Measurements from ENCODE around the gene ANO4.

ANO4 gene

DNA sequence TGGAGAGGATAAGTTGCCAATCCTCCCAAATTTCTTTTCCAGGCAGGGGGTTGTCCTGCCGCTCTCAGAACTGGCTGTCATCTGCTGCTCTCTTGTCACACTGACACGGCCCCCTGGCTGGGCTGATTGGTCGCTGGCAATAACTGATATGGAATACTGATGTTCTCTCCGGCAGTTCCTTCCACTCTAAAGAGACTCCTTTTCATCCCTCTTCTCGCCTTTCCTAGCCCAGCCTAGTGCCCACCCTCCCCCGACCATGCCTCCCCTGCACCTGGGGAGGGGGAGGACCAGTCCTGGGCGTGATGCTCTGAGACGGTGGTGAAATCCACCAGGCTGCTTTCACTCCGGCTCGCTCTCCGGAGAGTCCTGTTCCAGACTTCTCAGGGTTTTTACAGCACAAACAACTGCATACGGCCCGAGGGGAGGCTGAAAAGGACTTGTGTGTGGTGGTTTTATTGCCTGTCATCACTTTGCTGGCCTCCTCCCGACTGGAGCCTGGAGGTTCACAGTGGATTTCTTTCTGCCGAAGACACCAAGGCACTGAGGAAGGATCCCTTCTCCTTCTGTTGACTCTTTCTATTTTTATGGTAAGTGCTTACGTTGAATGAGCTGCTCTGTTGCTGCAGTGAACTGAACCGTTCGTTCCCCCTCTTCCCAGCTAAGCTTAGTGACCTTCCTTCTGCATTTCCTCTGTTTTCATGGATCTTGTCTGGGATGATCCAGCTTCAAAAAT is at the start of gene ANO4:
Gene ANO4 (plus strand): TSS at position 336 of the 733 bp plus-strand sequence. CDS start 107,010 bp downstream, outside the sequence.
- no peak for DNase-seq (ENCODE audit: low spot score)

DNA sequence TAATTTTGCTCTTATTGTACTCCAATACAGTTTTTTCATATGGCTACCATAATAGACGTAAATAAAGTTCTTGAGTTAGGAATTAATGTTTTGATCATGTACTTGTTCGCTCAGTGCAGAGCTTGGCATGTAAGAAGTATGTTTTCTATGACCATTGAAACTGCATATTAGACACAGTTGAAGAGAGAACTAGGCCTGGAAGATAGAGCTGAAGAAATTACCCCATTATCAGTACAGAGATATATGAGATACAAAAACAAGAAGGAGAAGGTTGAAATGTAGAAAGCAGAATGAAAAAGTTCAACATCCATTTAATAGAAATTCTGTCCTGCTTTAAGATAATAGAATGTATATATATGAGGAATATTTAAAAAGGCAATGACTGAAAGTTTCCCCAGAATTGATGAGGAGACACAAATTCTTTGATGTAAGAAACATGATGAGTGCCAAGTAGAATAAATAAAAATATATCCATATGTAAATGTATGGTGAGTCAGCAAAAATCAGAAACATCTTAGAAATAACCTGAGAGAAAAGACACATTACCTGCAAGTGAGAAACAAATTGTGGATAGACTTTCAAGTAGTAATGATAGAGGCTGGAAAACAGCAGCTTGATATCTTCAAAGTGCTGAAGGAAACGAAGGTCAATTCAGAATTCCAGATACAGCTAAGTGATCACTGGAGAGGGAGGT is 49.1 kb upstream of the ANO4 start:
- no peak for DNase-seq (ENCODE audit: low spot score)

DNA sequence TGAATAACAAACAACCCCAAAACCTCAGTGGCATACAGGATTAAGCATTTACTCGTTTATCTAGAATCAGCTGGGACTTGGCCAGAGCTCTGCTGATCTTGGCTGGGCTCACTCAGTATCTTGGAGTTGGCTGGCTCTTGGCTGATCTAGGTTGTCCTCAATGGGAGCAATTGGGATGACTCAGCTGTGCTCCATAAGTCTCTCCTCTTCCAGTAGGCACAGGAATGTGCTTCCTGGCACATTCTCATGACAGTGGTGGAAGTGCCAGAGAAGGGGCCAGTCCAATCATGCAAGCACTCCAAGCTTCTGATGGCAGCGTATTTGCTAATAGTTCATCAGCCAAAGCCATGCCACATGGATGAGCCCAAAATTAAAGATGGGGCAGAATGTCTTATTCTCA is 41.7 kb upstream of the ANO4 start:
- DNase-seq (ENCODE audit: low spot score) = no peak

GRCh38 chr12:100753837-100754236 is 40.7 kb upstream of the ANO4 start:
- no peak for DNase-seq (ENCODE audit: low spot score)

DNA sequence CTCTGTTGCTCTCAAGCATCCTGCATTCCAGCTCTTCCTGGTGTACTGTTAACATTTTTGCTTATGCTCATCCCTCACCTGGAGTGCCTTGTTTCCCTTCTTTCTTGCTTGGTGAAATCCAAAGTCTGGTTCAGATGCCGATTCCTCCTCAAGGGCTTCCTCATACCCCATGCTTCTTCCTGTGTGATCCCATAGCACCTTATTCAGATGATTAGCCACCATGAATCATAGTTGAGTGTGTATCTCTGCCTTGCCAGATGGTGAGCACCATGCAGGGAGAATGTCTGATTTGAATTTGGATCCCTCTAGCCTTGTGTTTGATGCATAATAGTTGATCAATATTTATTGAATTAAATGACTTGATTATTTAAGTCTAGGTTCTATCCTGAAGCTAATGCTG is 39.4 kb upstream of the ANO4 start:
- no peak for DNase-seq (ENCODE audit: low spot score)

DNA sequence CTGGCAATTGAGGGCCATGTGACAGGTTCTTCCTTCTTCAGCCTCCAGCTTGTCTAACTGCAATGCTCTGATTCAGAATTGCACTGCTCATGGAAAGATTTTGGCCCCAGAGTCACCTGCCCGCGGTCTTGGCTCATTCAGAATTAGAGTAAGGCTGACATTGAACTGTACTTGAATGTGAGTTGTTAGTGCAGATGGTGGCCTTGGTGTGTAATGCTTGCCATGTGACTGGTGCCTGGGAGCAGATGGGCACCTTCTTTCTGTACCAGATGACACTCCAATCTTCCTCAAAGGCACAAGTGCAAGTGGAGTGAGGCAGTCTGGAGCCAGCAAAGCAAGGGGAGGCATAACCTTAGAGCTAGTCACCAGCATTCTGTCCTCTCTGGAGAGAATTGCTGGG is 36.5 kb upstream of the ANO4 start:
- DNase-seq (ENCODE audit: low spot score) = no peak

DNA sequence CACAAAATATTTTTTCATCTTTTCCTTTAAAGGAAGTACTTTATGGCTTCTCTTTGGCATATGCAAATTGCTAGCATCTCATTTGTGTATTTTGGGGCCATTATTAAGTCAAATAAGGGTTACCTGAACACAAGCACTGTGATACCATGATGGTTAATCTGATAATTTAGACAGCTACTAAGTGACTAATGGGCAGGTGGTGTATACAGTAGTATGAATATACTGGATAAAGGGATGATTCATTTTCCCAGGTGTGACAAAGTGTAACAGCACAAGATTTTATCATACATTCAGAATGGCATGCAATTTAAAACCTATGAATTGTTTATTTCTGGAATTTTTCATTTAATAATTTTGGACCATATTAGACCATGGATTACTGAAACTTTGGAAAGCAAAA is 27.2 kb upstream of the ANO4 start:
- no peak for DNase-seq (ENCODE audit: low spot score)

DNA sequence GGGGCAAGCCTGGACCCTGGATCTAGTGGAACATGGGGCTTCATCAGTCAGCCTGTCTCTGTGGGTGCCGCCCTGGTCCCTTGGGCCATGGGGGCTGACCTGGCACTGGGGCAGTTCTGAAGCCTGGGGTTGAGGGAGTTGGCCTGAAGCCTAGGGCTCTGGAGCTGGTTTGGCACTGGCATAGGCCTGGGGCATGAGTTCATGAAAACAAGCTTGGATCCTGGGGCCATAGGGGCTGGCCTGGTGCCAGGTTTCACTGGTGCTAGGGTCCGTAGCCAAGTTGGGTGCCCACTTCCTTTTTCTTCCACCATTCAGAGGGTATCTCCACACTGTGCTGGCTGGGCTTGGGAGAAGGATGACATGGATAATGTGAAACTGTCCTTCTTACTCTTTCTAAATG is 26.6 kb upstream of the ANO4 start:
- DNase-seq (ENCODE audit: low spot score) = no peak

GRCh38 chr12:100778967-100779590 is 15.5 kb upstream of the ANO4 start:
- no peak for DNase-seq (ENCODE audit: low spot score)

DNA sequence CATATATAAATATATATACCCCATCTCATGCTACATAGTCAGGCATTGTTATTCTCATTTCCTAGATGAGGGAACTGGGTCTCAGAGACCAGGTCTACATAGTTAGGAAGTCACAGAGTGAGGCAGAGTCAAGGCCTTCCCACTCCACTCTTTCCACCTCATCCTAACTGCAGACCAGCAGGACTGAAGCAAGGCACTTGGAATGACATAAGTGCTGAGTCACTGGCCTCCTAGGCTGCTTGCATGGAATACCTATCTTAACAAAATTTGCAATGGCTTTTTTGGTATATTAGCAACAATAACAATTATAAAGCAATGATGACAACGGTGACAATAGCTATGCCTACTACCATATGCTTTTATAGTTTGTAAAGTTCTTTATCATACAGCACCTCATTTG is 5.4 kb upstream of the ANO4 start:
- DNase-seq (ENCODE audit: low spot score) = no peak

DNA sequence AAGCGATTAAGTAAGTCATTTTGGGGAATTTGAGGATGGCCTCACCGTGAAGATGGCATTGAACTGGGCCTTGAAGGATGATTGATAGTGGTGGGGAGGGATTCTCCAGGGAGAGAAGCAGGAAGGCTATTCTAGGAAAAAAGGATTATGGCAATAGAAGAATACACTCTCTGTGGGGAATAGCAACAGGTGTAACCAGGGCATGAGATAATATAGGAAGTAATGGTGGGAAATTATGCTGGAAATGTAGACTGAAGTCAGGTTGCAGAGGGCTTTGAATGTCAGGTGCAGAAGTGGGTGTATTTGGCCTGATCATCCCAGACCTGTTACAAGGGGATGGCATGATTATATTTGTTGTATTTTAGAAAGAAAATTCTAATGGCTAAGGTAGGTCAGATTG is 4.6 kb upstream of the ANO4 start:
- no peak for DNase-seq (ENCODE audit: low spot score)

GRCh38 chr12:100790552-100790951 is 4.0 kb upstream of the ANO4 start:
- no peak for DNase-seq (ENCODE audit: low spot score)

DNA sequence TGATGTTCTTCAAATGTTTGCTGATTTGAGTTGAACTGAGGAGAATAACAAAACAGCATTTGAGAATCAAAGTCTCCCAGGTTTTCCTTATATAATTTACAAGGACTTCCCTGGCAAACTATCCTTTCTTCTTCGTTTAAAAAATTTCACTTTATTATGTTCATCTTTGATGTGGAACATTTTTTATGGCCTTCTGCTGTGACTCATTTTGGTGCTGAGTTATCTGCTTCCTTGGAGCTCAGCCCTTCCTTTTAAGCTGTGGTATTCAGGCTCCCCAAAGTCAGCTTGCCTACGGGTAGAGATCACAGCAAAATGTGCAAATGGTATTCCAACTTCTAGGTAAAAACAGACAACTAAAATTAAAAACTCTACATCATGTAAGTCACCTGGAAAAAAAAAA is 1.4 kb upstream of the ANO4 start:
- DNase-seq (ENCODE audit: low spot score) = no peak

DNA sequence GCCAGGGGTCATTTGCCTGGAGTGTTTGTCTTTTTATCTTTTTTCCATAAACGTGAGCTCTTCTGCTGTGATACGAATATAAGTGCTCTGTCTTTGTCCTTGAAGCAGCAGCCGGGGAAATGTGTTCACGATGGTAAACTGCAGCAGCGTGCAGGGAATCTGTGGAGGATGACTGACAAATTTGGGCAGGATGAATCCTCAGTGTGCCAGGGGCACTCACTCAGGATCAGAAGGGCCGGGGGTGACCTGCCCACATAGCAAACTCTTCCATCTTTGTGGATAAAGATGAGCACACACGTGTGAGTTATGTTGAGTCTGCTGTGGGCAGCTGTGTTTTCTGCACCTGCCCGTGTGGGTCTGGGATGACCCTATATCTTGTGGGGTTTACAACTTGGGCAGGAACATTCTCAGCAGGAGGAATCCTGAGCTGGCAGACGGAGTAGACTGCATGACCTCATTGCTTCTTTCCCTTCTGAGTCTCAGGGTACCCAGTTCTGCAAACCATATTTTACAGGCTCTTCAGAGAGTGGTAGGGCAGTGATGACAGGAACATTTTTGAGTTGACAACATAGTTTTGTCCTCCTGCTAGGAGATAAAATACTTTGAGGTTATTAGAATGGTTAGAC is 711 bp downstream of the ANO4 start:
- no peak for DNase-seq (ENCODE audit: low spot score)

DNA sequence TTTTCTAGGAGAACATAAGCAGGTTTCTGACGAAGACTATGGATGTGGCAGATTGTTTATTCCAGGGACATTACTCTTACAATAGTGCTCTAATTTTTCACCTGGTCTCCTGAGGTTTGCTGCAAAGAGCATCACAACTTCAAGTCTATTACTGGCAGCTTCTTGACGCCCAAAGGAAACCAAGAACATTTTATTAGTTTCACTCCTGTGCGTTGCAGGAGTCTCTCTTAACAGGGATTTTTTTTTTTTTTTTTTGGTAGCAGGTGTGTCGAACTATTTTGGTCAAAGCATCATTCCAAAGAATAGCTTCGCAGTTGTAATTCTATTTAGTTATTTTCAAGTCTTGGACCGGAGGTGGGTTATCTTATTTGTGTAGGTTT is 1.2 kb downstream of the ANO4 start:
- no peak for DNase-seq (ENCODE audit: low spot score)

GRCh38 chr12:100796621-100797020 is 2.0 kb downstream of the ANO4 start:
- no peak for DNase-seq (ENCODE audit: low spot score)

DNA sequence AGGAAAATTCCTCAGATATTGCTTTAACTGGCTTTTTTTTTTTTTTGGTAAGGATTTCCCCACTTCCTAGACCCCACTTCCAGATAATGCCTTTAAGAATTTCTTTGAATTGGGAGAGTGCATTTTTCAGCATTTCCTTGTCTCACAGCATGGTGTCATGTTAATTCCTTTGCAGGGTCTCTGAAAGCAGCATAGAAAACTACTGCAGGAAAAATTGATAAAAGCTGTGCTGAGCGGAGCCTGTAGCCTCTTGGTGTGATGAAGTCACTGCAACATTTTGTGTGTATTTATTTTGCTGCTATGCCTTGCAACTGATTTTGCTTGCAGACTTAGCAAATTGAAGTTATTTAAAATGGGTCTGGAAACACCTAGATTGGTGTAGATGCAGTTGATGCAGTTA is 2.7 kb downstream of the ANO4 start:
- no peak for DNase-seq (ENCODE audit: low spot score)

- no peak for DNase-seq (ENCODE audit: low spot score)
These were observed 3.2 kb downstream of the ANO4 start for GRCh38 chr12:100797786-100798185.

- no peak for DNase-seq (ENCODE audit: low spot score)
These were observed 3.9 kb downstream of the ANO4 start for GRCh38 chr12:100798286-100799160.

GRCh38 chr12:100799770-100800169 is 5.2 kb downstream of the ANO4 start:
- DNase-seq (ENCODE audit: low spot score) = no peak

- no peak for DNase-seq (ENCODE audit: low spot score)
These were observed 6.1 kb downstream of the ANO4 start for GRCh38 chr12:100800723-100801122.

- DNase-seq (ENCODE audit: low spot score) = no peak
These were observed 6.7 kb downstream of the ANO4 start for GRCh38 chr12:100801320-100801719.

Measured in CD4-positive, alpha-beta T cell treated with Interleukin-6 at 100 ng/mL for 8 hours (primary cell).